HCEC 1CT (cell line): ENCODE data around the gene KLHL21.
"Not testable (repeated sequence)": the region's sequence is repeated elsewhere in the genome, so short reads cannot be mapped to it uniquely, and the experiment has no call there.

Experiments used
- DNase-seq: peaks from one replicate; pipeline ENCODE4 v3.0.0-alpha.2; 2017

KLHL21 gene

GRCh38 chr1:6624710-6625583 is 22.3 kb upstream of the KLHL21 start, which contains the start of gene THAP3:
THAP3 (plus strand) TSS chr1:6624868; CDS start chr1:6625219, 351 bp downstream.
- DNase-seq: peak; percentile 83

GRCh38 chr1:6623269-6623965 is 20.7 kb upstream of the KLHL21 start:
- DNase-seq: no peak

DNA sequence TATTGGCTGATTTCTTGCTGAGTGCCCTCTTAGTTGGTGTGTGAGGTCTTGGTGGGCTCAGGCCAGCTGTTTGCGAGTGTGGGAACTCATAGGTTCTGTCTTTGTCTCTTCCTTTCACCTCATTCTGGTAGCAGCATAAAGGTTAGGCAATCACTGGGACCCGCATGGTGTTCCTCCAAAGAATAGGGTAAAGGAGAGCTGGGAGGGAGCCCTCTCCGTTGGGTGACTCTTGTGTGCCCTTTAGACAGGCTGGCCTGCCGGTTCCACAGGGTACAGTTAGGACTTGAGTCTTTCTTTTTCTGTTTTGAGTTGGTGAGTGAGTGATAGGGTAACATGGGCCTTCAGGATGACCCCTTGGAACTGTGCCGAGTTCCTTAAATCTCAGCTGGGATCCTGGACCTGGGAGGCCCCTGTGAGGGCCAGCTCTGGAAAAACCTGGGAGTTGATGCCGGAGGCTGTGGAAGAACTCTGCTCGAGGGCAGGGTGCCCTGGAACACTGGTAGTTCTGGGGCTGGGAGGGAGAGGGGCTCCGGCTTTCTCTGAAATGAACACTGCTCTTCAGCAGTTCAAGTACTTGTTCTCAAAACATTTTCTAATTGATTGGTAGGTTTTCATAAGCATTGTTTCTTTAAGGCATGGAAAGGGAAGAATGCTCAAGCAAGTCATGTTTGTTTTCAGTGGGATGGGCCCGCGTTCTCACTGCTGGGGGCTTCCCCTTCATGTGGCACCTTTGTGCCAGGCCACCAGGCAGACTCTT is 19.9 kb upstream of the KLHL21 start:
- no peak for DNase-seq

DNA sequence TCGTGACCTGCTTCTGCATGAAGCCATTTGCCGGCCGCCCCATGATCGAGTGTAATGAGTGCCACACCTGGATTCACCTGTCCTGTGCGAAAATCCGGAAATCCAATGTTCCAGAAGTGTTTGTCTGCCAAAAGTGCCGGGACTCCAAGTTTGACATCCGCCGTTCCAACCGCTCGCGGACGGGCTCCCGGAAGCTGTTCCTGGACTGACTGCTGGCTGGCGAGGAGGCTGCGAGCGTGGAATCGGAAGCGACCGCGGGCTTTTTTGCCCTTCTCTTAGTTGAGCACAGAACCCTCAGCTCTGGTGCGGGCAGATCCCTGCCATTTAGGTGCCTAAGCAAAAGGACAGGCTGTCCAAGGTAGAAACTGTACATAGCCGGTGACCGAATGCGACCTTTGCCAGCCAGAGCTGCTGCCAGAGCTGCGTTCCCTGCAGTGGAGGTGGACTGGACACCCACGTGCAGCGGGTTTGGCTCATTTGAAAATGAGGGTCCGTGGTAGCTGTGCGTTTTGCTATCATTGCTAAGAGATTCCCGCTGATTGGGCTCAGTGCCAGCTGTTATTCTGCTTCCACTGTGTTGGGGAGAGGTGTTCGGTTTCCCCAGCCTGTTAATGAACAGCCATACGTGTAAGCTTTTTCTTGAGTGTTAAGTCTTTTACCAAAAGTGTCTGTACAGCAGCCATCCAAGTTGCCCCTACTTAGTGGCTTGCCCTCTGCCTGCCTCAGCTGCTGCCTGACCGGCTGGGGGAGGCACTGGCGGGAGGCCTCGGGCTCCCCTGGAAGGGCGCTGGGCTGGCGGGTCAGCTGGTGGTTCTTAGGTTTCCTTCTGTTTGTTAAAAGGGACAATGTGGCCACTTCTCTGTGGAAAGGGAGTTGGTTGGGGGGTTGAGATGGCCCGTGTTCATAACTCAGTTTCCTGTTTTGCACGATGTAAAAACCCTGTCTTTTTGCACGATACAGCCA is 19.0 kb upstream of the KLHL21 start:
- DNase-seq: no peak

- no peak for DNase-seq
Observed at GRCh38 chr1:6619045-6619444, 16.4 kb upstream of the KLHL21 start.

- DNase-seq: peak; percentile 15
Observed at GRCh38 chr1:6614929-6615785, 12.5 kb upstream of the KLHL21 start.

GRCh38 chr1:6614019-6614928 is 11.6 kb upstream of the KLHL21 start:
- no peak for DNase-seq

DNA sequence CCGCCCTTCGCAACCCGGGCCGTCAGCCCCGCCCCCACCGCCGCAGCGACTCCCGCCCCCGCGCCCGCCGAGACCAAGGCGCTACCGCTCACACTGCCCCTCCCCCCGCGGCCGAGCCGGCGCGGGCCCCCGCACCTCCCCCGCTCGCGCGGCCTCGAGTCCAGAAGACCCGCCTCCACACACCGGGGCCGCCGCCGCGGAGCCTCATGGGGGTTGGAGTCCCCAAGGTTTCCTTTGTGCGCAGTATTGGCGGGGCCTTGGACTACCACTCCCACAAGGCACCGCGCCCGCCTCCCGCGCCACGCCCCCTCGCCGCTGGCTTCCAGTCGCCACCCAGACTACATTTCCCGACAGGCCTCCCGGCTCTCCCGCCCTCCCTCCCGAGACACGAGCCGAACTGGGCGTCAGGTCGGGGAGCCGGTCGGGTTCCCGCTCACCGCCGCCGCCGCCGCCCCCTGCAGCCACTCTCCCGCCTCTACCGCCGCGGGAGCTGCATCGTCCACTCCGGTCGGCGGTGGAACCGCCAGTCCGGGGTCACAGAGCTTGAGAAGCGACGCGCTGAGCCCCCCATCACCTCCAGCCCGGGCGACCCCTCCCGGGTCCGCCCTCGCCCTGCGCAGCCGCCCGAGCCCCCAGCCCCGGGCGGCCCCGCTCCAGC is 10.8 kb upstream of the KLHL21 start, which contains the start of gene PHF13:
TSS of gene PHF13 (plus strand) at position 371 of the 658 bp plus-strand sequence. CDS start 336 bp downstream, outside the sequence.
- DNase-seq: peak; percentile 99

DNA sequence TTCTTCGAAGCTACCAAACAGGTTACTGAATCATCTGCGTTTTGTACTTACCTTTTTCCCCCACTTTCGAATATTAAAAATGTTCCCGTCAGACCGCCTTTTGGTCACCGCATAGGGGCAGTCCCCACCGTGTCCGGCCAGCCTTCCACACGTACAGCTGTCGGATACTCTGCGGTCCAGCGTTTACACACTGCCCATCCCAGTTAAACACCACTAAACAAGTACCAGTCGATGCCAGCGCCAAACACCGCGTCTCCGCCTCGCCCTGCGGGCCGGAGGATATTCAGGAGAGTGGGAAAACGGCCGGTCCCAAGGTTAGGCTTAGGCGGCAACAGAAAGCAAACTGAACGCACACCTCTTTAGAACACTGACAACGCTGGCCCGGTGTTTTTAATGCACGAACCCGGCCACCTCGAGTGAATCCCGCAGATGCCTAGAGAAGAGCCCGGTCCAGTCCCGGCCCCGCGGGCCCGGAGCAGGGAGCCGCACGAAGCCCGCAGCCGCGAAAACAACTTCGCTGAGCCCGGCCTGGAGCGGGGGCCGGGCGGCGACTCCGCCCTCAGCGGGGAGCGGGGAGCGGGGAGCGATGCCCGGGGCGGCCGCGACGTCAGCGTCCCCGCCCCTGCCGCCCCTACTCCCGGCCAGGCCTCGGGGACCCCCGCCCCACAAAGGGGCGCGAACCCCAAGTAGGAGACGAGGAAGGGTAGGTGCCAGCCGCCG is 10.1 kb upstream of the KLHL21 start:
- peak; percentile 38 for DNase-seq

GRCh38 chr1:6603915-6604558 is 1.4 kb upstream of the KLHL21 start:
- DNase-seq: peak; percentile 80

GRCh38 chr1:6603238-6603914 is 707 bp upstream of the KLHL21 start:
- DNase-seq: peak; percentile 71

DNA sequence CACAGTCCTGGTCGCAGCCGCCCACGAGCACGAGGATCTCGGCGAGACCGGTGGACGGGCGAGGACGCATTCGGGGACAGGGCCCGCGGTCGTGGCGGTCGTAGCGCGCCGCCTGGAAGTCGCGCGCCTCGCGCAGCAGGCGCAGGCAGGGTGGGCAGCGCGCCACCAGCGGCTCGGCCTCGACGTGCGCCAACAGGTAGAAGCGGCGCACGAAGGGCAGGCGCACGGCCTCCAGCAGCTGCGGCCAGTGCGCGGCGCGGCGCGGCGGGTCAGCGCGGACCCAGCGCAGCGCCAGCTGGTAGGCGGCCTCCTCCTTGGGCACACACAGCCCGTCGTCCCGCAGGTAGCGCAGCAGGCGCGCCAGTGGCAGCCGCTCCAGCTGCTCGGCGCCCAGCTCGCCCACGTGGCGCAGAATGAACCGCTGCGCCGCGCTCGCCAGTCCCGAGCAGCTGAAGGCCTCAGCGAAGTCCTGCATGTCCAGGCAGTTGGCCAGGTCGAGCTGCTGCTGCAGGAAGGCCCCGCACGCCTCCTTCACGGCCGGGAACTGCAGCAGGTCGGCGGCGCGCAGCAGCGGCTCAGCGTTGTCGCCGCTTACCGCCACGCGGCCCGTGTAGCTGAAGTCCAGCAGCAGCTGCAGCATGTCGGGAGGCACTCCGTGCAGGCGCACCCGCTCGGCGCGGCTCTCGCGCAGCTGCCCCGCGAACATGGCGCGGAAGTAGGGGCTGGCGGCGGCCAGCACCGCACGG is 573 bp downstream of the KLHL21 start:
- peak; percentile 22 for DNase-seq

DNA sequence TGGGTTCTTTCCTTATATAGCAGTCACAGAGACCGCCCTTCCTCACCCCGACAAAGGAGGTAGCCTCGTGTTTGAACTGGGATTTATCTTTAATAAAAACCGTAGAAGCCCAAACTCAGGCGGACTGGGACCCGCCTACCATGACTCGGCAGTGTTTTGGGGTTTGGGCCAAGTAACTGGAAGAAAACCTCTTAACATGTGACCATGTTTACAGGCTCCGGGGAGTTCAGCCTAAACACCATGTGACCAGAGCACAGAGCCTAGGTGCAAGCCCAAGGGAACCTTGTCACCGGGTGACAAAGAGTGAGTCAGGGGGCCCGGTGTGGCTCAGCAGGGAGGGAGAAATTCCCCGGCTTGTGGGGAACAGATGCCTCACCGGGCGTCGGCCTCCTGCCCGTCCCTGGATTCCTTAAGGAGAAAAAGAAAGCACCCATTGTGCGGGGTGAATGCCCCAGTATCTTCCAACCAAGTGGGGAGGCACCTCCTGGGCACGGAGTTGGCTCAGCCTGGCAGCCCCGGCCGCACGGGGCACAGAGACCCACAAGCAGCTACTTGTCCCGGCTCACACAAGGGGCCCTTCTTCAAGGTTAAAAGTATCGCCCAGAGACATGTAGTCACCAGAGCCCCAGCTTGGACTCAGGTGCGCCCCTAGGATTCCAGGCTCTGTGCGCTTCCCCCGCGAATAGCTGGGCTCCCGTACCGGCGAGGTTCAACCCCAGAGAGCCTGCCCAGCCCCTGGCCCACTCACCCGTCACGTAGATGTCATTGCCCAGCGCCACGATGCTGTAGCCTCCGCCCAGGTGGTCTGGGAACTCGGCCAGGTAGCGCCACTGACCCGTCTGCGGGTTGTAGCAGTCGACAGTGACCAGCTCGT is 1.4 kb downstream of the KLHL21 start:
- peak; percentile 97 for DNase-seq

GRCh38 chr1:6600410-6601048 is 2.1 kb downstream of the KLHL21 start:
- no peak for DNase-seq

DNA sequence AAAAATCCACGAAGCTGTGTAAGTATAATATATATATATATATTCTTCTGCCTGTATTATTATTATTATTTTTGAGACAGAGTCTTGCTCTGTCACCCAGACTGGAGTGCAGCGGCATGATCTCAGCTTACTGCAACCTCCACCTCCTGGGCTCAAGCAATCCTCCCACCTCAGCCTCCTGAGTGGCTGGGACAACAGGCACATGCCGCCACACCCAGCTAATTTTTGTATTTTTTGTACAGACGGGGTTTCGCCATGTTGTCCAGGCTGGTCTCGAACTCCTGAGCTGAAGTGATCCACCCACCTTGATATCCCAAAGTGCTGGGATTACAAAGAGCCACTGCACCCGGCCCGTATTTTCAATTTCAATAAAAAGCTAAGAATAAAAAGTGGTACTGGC is 2.7 kb downstream of the KLHL21 start:
- DNase-seq: not testable (repeated sequence)
